ENCODE results near the gene NDUFB10. TPM values are rescaled to one million over a fixed set of nuclear protein-coding genes. Genes with fewer than 3 reads are reported as not detected.
"Not testable (repeated sequence)": the region's sequence is repeated elsewhere in the genome, so short reads cannot be mapped to it uniquely, and the experiment has no call there.

The NDUFB10 gene
- polyA plus RNA-seq, 4 donors = 129 to 144 (median 136) TPM

DNA sequence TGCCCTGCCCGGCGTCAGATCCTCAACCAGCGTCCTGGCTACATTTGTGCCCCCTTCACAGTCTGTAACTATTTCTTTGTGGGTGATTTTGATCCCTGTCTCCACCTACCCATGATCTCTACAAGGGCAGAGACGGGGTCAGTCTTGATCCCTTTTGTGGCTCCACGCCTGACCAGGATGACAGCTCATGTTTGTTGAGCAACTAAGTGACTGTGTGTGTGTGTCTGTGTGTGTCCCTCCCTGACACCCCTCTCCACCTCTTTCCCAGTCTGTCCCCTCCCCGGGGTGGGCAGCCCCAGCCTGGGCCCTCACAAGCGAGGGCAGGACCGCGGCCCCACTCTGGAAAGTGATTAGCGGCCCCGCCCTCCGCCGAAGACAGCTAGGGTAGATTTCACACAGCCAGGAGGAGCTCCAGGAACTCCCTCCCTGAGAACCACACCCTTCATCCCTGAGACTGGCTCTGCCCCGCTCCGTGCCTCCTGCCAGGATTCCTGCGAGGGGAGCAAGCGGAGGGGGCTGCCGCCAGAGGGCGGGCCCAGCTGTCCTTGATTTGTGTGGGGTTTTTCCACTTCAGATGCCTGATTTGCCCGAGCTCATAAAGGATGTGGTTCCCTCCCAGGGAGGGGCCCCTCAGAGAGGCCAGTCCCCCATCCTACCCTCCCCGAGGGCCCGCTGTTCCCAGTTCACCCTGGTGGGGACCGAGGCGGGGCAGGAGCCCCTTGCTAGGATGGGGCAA is 35.9 kb upstream of the NDUFB10 start:
- no peak for DNase-seq (ENCODE audit: low read depth in 4 of 4, low spot score in 2 of 4)

DNA sequence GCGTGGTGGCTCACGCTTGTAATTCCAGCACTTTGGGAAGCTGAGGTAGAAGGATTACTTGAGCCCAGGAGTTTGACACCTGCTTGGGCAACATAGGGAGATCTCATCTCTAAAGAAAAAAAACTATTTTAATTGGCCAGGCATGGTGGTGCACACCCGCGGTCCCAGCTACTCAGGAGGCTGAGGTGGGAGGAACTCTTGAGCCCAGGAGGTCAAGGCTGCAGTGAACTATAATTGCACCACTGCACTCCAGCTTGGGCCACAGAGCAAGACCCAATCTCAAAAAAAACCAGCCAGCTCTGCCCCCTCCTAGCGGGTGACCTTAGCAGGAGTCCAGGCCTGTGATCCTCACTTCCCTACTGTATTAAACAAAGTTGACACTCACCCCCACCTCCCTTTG is 35.2 kb upstream of the NDUFB10 start:
- DNase-seq (ENCODE audit: low read depth in 4 of 4, low spot score in 2 of 4) = no peak

DNA sequence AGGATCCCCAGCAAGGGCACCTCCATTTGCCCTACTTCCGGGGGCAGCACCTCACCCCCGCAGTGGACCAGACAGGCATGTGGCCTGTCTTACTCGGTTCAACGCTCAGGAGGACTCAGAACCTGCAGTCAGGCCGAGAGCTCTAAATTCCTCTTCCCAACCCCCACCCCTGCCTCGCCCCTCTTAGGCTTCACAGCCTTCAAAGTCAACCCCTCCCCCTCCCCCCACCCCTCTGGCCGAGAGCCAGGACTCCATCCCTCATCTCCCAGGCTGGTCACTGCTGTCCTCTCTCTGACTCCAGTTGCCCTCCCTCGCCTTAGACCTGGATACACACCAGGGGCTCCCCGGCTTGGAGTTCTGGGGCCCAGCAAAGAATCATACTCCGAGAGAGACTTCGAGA is 33.1 kb upstream of the NDUFB10 start:
- no peak for DNase-seq (ENCODE audit: low read depth in 4 of 4, low spot score in 2 of 4)

DNA sequence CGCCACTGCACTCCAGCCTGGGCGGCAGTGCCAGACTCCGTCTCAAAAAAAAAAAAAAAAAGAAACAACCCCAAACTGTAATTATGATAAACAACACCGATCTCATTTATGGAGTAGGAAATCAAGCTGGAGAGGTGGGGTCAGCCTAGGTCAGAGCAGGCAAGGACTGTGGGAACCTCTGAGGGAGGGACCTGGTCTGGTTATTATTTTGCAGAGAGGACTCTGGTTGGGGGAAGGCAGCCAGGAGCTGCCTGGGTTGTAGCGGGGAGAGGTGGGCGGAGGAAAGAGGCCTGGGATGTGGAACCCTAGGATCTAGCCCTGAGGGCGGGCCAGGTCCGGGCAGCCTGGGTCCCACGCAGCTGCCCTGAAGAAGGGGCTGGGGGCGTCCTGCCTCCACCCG is 30.2 kb upstream of the NDUFB10 start:
- no peak for DNase-seq (ENCODE audit: low read depth in 4 of 4, low spot score in 2 of 4)

DNA sequence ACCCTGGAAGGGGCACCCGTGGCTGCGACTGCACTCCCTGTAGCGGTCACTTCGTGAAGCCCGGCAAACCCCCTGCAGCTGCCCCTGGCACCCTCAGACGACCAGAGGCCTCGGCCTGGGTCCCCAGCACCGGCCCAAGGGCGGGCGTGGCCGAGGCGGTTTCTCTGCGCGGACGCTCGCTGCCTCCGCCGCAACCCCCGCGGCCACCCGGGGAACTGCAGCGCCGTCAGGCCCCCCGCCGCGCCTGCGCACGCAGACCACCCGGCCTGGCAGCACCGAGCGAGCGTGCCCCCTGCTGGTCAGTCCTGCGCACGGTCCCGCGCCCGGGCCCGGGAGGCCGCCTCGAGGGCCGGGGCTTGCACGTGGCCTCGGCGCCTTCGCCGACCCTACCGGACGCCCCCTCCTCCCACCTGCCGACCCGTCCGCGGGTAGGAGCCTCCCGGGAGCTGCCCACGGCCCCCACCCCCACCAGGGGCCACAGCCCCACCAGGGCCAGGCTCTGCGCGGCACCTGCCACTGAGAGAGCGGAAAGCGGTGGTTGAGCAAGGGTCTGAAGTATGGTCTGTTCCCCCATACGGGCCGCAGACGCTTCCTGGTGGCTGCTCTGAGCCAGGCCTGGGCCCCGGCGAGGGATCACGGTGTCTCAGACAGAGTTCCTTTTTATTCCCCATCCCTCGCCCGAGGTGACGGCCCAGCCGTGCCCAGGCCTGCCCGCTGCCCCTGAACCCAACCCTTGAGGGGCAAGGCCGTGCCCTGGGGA is 29.6 kb upstream of the NDUFB10 start:
- DNase-seq (ENCODE audit: low read depth in 4 of 4, low spot score in 2 of 4) = peak in 3 of 4 donors; percentile 64 to 76 (median 71)

DNA sequence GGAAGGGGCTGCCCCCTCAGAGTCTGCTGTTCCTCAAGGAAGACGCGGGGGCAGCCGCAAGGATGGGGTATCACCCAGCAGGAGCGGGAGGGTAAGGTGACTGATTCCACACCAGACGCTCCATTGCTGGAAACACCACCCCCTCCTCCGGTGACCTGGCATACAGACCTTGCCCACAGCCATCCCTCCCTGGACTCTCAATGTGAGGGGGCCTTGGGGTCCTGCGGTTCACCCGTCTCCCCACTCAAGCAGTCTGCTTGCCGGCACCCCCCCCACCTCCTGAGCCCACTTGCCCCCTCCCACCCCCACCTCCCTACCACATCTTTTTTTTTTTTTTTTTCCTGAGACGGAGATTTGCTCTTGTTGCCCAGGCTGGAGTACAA is 29.0 kb upstream of the NDUFB10 start:
- no peak for DNase-seq (ENCODE audit: low read depth in 4 of 4, low spot score in 2 of 4)

DNA sequence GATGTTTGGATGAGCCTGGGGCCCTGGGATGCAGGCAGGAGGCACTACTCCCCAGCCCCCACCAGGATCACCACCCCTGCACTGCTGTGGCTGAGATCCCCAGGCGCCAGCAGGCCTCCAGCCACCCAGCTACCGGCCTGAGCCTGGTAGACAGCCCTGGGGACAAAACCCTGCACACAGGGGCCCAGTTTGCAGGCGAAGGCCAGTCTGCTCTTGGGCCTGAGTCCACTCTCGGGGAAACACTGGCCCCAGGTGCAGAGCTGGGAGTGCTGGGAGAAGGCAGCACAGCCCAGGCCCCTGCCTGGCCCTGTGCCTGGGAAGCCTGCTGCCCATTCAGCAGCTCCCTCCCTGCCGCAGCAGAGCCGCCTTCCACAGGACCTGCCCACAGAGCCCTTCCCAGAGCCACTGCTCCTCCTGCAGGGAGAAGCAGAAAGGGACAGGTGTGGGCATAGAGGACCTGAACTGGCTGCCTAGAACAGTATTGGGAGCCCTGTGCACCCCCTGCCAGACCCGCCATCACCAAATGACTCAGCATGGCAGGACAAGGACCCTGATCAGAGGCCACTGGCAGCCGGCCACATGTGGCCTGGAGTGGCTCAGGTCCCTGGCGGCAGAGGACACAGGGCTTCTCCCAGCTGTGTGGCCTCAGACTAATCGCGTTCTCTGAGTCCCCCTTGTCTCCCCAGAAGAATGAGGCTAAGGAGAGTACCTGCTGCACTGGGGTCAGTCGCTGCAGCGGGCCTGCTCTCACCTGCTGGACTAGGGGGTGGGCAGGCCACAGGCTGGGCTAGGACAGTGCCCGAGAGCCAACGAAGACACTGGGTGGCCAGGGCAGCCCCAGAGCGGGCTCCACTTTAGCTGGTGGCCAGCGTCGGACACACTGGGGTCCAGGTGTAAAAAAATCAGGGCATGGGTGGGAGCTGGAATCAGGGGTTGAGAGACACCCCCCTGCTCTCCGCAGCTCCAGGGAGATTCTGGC is 27.0 kb upstream of the NDUFB10 start:
- DNase-seq (ENCODE audit: low read depth in 4 of 4, low spot score in 2 of 4) = no peak

DNA sequence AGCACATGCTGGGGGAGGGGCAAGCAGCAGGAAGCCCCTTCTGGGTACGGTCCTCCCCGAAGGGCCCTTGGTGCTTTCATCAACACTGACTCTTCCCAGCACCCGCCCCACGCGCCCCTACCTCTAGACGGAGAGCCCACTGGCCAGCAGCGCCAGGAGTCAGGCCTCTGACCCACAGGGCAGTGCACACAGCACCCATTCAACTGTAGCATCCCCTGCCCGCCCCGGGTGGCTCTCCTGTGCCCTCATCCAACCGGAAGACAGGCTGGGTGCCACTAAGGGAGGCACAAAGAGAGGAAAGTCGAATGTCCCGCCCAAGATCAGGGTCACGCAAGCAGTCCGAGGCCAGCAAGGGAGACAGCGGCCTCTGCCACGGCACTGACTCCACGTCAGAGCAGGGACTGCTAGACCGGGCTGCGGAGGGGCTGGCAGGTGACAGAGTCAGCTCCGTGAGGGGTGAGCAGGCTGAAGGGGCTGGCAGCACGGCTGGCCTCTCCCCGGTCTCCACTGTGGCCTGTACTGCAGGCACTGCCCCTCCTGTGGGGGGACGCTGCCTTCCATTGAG is 26.2 kb upstream of the NDUFB10 start:
- DNase-seq (ENCODE audit: low read depth in 4 of 4, low spot score in 2 of 4) = no peak

DNA sequence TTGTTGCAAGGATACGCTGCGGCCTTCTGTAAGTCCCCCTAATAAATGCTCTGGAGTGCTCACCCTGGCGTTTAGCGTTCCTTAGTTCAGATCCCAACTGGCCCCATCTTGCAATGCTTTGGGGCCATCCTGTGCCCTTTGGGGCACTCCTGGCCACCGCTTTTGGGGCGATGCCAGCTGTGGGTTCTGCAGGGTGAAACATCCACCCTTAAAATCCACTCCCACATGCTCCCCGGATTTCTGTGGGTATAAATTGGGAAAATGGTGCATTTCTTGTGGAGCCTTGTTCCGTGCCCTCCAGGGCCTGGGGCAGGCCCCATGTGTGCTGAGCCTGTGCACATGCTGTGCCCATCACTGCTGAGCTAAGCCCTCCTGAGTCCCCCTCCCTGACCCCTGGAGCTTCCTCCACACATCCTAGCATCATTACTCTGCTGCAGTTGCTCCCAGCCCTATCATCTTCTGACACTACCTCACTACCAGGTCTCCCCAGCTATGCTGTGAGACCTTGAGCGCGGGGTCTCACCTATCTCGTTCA is 22.3 kb upstream of the NDUFB10 start:
- DNase-seq (ENCODE audit: low read depth in 4 of 4, low spot score in 2 of 4) = no peak

DNA sequence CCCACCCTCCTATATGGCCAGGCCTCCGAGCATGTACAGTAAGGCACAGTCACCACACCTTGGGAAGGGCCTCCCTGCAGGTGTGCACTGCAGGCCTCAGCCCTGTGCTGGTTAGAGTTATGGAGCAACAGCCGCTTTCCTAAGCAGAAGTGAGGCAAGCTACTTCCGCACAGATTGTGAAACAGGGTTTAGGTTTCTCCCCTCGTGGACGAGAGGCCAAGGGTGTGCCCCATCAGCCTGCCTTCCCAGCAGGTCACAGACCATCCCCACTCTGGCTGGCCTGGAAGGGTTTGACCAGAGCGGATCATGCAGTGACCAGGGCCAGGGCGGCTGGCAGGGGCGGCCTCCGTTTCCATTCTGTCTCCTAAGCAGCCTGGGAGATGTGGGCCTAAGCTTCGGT is 21.0 kb upstream of the NDUFB10 start:
- no peak for DNase-seq (ENCODE audit: low read depth in 4 of 4, low spot score in 2 of 4)

DNA sequence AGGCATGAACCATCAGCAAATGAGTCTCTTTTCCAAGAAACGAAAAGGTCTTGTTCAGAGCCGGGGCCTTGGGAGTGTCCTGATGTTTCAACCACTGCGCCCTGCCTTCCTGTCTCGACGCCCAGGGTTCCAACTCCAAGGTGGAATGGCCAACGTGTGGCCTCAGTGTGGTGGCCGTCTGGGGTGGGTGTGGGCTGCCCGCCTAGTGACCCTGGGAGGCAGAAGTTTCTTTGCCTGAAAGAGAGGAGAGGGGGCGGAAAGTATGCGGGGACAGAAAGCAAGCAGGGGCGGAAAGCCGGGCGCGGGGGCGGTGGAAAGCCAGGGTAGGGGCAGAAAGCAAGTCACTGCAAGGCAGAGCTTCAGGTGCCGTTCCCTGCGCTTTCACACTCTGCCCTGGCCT is 20.4 kb upstream of the NDUFB10 start:
- no peak for DNase-seq (ENCODE audit: low read depth in 4 of 4, low spot score in 2 of 4)

DNA sequence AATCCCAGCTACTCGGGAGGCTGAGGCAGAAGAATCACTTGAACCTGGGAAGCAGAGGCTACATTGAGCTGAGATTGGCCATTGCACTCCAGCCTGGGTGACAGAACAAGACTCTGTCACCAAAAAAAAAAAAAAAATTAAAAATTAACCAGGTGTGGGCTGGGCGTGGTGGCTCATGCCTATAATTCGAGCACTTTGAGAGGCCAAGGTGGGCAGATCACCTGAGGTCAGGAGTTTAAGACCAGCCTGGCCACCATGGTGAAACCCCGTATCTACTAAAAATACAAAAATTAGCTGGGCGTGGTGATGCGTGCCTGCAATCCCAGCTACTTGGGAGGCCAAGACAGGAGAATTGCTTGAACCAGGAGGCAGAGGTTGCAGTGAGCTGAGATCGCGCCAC is 19.5 kb upstream of the NDUFB10 start:
- not testable (repeated sequence) for DNase-seq (ENCODE audit: low read depth in 4 of 4, low spot score in 2 of 4)

DNA sequence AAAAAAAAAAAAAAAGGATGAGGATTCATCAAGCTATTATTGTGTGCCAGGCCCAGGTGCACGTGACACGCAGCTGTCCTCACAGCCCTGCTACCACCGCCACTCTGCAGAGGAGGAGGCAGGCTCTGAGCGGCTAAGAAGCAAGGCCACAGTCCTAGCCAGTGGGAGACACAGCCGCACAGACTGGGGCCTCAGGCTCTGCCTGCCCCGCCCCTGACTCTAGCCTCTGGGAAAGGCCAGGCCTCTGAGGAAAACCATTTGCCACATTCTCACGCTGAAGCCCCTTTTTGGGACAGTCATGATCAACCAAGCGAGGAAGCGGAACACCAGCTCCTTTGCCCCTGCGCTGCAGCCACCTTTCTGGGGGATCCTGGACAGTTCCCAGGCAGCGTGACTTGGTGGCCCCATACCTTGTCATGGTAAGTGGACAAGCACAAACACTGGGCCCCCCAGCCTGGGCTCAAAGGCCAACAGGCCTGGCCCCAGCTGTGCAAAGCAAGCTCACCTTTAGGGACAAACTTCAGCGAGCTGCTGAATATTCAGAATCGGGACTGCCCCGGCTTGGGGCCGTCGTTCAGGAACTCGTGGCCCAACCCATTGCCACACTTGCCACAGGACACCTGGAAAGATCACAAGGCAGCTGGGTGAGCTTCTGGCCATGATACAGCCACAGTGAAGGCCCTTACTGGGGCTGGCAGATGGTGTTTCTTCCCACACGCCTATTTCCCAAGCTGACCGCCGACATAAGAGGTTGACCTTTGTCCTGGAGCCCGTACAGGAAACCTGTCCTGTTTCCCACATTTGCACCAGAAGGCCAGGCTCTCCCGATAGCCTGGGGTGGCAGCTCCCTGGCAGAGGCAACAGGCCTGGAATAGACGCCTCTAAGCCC is 18.8 kb upstream of the NDUFB10 start:
- DNase-seq (ENCODE audit: low read depth in 4 of 4, low spot score in 2 of 4) = no peak

DNA sequence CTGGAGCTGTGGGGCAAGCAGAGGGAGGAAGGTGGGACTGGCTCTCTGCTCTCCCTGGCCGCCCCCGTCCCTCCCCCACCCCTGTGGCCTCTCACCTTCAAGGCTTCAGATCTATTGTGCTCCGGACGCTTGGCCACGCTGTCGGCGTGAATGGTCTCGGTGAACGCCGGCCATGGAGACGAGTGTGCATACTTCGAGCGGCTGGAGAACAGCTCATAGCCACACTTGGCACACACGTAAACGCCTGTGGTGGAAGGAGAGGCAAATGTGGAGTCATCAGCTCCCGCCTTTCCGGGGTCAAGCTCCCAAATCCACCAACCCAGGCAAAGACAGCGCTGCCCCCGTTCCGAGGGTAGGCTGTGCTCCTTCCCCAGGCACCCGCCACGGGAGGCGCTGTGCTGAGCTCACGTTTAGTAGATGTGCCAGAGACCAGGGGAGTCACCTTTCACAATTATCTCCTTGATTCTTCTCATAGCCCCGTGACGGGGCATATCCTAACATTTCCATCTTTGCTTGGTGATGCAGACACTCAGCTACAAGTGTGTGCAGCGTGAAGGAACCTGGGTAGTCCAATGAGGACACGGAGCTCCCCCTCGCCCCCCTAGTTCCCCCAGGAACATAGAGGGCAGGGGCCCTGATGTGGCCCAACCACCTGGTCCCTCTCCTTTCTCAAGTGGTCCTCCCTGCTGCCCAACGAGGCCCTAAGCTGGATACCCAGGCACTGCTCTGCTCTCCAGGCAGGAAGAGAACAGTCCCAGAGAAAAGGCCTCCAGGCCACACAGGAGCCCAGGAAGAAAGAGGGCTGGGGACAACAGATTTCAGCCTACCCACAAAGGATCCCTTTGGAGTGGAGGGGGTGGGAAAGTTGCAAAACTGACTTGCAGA is 17.9 kb upstream of the NDUFB10 start:
- no peak for DNase-seq (ENCODE audit: low read depth in 4 of 4, low spot score in 2 of 4)

DNA sequence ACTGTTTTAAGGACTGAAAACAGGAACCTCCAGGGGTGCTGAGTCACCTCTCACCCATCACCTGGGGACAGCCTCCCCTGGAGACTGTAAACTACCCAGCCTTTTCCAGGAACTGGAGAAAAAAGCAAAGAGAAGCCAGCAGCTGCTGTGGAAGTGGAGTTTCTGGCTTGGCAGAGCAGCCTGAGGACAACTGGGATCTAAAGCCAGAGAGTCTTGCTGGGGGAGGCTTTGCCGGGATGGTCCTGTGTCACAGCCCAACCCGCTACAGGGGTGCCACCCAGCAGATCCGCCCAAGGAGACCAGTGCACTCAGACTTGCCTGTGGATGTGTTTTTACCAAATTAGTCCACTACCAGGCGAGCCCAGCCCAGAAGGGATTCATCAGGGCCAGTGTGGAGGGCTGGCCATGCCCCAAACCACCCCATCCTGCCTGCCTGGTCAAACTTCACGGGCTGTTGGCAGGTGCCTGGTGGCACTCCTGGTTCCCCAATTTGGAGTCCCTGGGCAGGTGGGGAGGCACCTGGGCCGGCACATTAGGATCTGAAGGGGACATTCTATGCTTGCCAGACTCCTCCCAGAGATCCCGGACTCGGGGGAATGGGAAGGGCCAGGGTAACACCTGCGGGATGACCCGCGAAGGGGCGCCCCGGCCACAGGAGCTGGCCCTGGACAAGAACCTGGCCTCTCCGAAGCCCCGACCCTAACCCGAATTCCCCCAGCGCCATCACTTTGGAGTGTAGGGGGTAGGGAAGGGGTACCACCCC is 17.1 kb upstream of the NDUFB10 start:
- DNase-seq (ENCODE audit: low read depth in 4 of 4, low spot score in 2 of 4) = no peak

DNA sequence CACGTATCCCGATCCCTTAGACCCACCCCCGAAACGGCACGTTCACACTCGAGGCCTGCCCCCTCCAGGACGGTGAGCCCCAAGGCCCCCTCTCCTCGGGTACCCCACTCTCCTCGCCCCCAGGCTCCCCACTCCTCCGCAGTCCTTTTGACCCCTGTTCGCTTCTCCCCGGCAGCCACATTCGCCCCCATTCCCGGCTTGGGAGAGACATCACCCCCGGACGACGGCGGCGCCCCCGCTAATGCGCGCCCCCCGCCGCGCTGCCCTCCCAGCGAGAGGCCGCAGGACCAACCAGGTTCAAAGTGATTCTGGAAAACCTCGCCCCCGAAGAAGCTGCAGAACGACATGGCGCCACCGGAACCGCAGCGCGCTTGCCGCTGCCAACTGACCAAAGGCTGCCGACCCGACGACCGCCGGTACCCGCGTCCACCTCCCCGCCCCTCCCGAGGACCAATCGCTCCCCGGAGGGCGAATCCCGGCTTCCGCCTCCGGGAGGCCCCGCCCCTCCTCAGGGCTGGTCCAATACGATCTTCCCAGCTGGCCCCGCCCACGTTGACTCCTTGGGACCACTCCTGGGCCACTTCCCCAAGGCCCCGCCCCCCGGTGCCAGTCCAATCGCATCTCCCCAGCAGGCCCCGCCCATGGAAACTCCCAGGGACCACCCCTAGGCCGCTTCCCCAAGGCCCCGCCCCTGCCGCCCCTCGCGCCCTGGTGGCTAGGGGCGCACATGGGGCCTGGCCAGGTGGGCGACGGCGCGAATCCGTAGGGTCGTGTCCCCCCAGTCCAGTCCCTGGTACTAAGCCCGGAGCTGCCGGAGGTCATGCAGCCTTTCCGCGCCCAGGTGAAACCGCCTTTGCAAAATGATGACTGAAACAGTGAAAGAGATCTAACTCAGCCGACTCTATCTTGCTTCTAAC is 16.3 kb upstream of the NDUFB10 start, which contains the start of gene MSRB1:
Gene MSRB1, minus strand, starts transcription at position 390 of the 917 bp plus-strand sequence. Its CDS starts 43 bp downstream, at position 347.
- DNase-seq (ENCODE audit: low read depth in 4 of 4, low spot score in 2 of 4) = peak; percentile 88 to 99 (median 96)
